ENCODE measurements around the gene CDK15.
A peak's percentile ranks its signal among the peaks of the same experiment; 100 is the strongest.
"Not testable (repeated sequence)": the region's sequence is repeated elsewhere in the genome, so short reads cannot be mapped to it uniquely, and the experiment has no call there.

CDK15 gene

GRCh38 chr2:201835066-201835465 is 28.7 kb downstream of the CDK15 start:
- DNase-seq: no peak

- no peak for DNase-seq
Measured at GRCh38 chr2:201837391-201837790, 31.1 kb downstream of the CDK15 start.

- DNase-seq: no peak
Measured at GRCh38 chr2:201837824-201838431, 31.6 kb downstream of the CDK15 start.

- no peak for DNase-seq
Measured at GRCh38 chr2:201839727-201840126, 33.4 kb downstream of the CDK15 start.

GRCh38 chr2:201840726-201841125 is 34.4 kb downstream of the CDK15 start:
- no peak for DNase-seq

- DNase-seq: no peak
Measured at GRCh38 chr2:201842131-201842860, 36.0 kb downstream of the CDK15 start.

GRCh38 chr2:201844922-201845321 is 38.6 kb downstream of the CDK15 start:
- not testable (repeated sequence) for DNase-seq

- no peak for DNase-seq
Measured at GRCh38 chr2:201847481-201847880, 41.1 kb downstream of the CDK15 start.

- no peak for DNase-seq
Measured at GRCh38 chr2:201852462-201852861, 46.1 kb downstream of the CDK15 start.

- DNase-seq: no peak
Measured at GRCh38 chr2:201852878-201853415, 46.6 kb downstream of the CDK15 start.

GRCh38 chr2:201854221-201854801 is 48.0 kb downstream of the CDK15 start:
- no peak for DNase-seq

- no peak for DNase-seq
Measured at GRCh38 chr2:201854841-201855240, 48.5 kb downstream of the CDK15 start.

GRCh38 chr2:201855356-201855755 is 49.0 kb downstream of the CDK15 start:
- no peak for DNase-seq

GRCh38 chr2:201857326-201857725 is 51.0 kb downstream of the CDK15 start:
- no peak for DNase-seq

- peak; percentile 4 for DNase-seq
Measured at GRCh38 chr2:201858281-201859184, 52.2 kb downstream of the CDK15 start.

GRCh38 chr2:201859949-201860348 is 53.6 kb downstream of the CDK15 start:
- DNase-seq: no peak

- peak; percentile 9 for DNase-seq
Measured at GRCh38 chr2:201860636-201861066, 54.3 kb downstream of the CDK15 start.

GRCh38 chr2:201862843-201863242 is 56.5 kb downstream of the CDK15 start:
- DNase-seq: no peak

- no peak for DNase-seq
Measured at GRCh38 chr2:201866643-201867473, 60.5 kb downstream of the CDK15 start.

GRCh38 chr2:201871471-201871870 is 65.1 kb downstream of the CDK15 start:
- DNase-seq: no peak

- no peak for DNase-seq
Measured at GRCh38 chr2:201872591-201872990, 66.3 kb downstream of the CDK15 start.

GRCh38 chr2:201879996-201880395 is 73.7 kb downstream of the CDK15 start:
- no peak for DNase-seq

All from activated T-cell treated with anti-CD3 and anti-CD28 coated beads for 4 hours (primary cell).